OCI-LY3 (cell line): ENCODE measurements around the gene TATDN2.

Source experiments
- CTCF ChIP-seq: fragments of 200-600, 300-600 bp; sonication (generic); IDR thresholded peaks from 2 replicates; pipeline ENCODE4 v1.5.1; 2014; ENCODE audit warnings: antibody characterized with exemption, low read length, low read depth
- EZH2phosphoT487 ChIP-seq: fragments of 200-600 bp; shearing (Covaris generic); IDR thresholded peaks from 2 replicates; pipeline ENCODE4 v1.6.1; 2018; ENCODE audit warnings: antibody characterized with exemption, mixed run types, low read depth

- TF ChIP-seq CTCF = no peak
- TF ChIP-seq EZH2phosphoT487 = no peak
Measured at GRCh38 chr3:10215578-10216368, 32.5 kb upstream of the TATDN2 start.
